Forelimb muscle (tissue), 1 donor: ENCODE measurements around the gene SLC4A1AP. TPM values are rescaled to one million over a fixed set of nuclear protein-coding genes. Genes with fewer than 3 reads are reported as not detected.
"Not testable (repeated sequence)": the region's sequence is repeated elsewhere in the genome, so short reads cannot be mapped to it uniquely, and the experiment has no call there.

ENCODE experiments used
- DNase-seq: peaks from one replicate; pipeline ENCODE4 v3.0.0-alpha.2; 2013; ENCODE audit warnings: low read depth
- polyA plus RNA-seq: library from polyadenylated mRNA; unstranded; fragments of 120-200 nt; gene quantifications from one replicate; pipeline ENCODE4 v1.2.1, GENCODE V29; 2013; ENCODE audit not compliant: insufficient read length

The SLC4A1AP gene
- polyA plus RNA-seq, 1 donor, result 23.9 TPM

- DNase-seq, result no peak
Observed at GRCh38 chr2:27652341-27652740, 11.3 kb upstream of the SLC4A1AP start.

- no peak for DNase-seq
Observed at GRCh38 chr2:27652790-27653189, 10.9 kb upstream of the SLC4A1AP start.

GRCh38 chr2:27653397-27653796 lies 10.3 kb upstream of the SLC4A1AP start:
- no peak for DNase-seq

GRCh38 chr2:27655155-27655951 lies 8.3 kb upstream of the SLC4A1AP start:
- no peak for DNase-seq

- DNase-seq, result no peak
Observed at GRCh38 chr2:27661371-27661770, 2.3 kb upstream of the SLC4A1AP start.

- DNase-seq, result no peak
Observed at GRCh38 chr2:27664154-27664574, 475 bp downstream of the SLC4A1AP start.

GRCh38 chr2:27664622-27665363 lies 1.1 kb downstream of the SLC4A1AP start:
- DNase-seq, result no peak

- no peak for DNase-seq
Observed at GRCh38 chr2:27667446-27667845, 3.8 kb downstream of the SLC4A1AP start.

GRCh38 chr2:27671235-27671634 lies 7.5 kb downstream of the SLC4A1AP start:
- no peak for DNase-seq

GRCh38 chr2:27672723-27673486 lies 9.2 kb downstream of the SLC4A1AP start:
- no peak for DNase-seq

- DNase-seq, result no peak
Observed at GRCh38 chr2:27680571-27680970, 16.9 kb downstream of the SLC4A1AP start.

GRCh38 chr2:27681841-27682240 lies 18.2 kb downstream of the SLC4A1AP start:
- DNase-seq, result no peak

- DNase-seq, result not testable (repeated sequence)
Observed at GRCh38 chr2:27682334-27682771, 18.7 kb downstream of the SLC4A1AP start.

- peak; percentile 52 for DNase-seq
Observed at GRCh38 chr2:27683390-27684071, 19.8 kb downstream of the SLC4A1AP start.

GRCh38 chr2:27685006-27685405 lies 21.3 kb downstream of the SLC4A1AP start:
- not testable (repeated sequence) for DNase-seq

- no peak for DNase-seq
Observed at GRCh38 chr2:27685577-27685976, 21.9 kb downstream of the SLC4A1AP start.

GRCh38 chr2:27687232-27687631 lies 23.5 kb downstream of the SLC4A1AP start:
- no peak for DNase-seq

GRCh38 chr2:27689424-27689823 lies 25.7 kb downstream of the SLC4A1AP start:
- no peak for DNase-seq

- DNase-seq, result no peak
Observed at GRCh38 chr2:27690052-27690451, 26.4 kb downstream of the SLC4A1AP start.

- no peak for DNase-seq
Observed at GRCh38 chr2:27697660-27698059, 34.0 kb downstream of the SLC4A1AP start.

- DNase-seq, result no peak
Observed at GRCh38 chr2:27701676-27702075, 38.0 kb downstream of the SLC4A1AP start.

- DNase-seq, result no peak
Observed at GRCh38 chr2:27702302-27702701, 38.6 kb downstream of the SLC4A1AP start.
